Astrocyte (in vitro differentiated cells and primary cell): ENCODE results near the gene UQCR11. TPM values are rescaled to one million over a fixed set of nuclear protein-coding genes. Genes with fewer than 3 reads are reported as not detected.
"Not testable (repeated sequence)": the region's sequence is repeated elsewhere in the genome, so short reads cannot be mapped to it uniquely, and the experiment has no call there.

Experiments
- DNase-seq: peaks from one replicate; pipeline ENCODE4 v3.0.0-alpha.2; 2010; ENCODE audit warnings: low read depth
- FAIRE-seq: peaks from 2 replicates; lab custom pipeline; 2011; peaks lifted over from hg19 to GRCh38; lab: Jason Lieb, UNC
- H2AFZ ChIP-seq: 2 replicates; pipeline ENCODE4 v1.6.0; 2012; ENCODE audit warnings: low read depth, low read length, inconsistent platforms
- H3K27ac ChIP-seq: 2 replicates; pipeline ENCODE4 v1.5.1; 2011; ENCODE audit warnings: low read depth, low read length, inconsistent platforms
- H3K27me3 ChIP-seq: 2 replicates; pipeline ENCODE4 v1.6.0; 2011; ENCODE audit warnings: low read length, inconsistent platforms; ENCODE audit not compliant: insufficient read depth
- H3K36me3 ChIP-seq: 2 replicates; pipeline ENCODE4 v1.5.1; 2011; ENCODE audit warnings: low read length, inconsistent platforms; ENCODE audit not compliant: insufficient read depth
- H3K4me1 ChIP-seq: 2 replicates; pipeline ENCODE4 v1.5.1; 2011; ENCODE audit warnings: low read length, inconsistent platforms; ENCODE audit not compliant: insufficient read depth
- H3K4me2 ChIP-seq: 2 replicates; pipeline ENCODE4 v1.6.0; 2012; ENCODE audit warnings: low read length, inconsistent platforms
- H3K4me3 ChIP-seq: 2 replicates; pipeline ENCODE4 v1.5.1; 2011; ENCODE audit warnings: low read depth, mild to moderate bottlenecking, low read length, inconsistent platforms; ENCODE audit not compliant: insufficient read depth
- H3K79me2 ChIP-seq: 2 replicates; pipeline ENCODE4 v1.6.0; 2012; ENCODE audit warnings: mild to moderate bottlenecking, low read length, inconsistent platforms; ENCODE audit not compliant: insufficient read depth
- H3K9ac ChIP-seq: 2 replicates; pipeline ENCODE4 v1.6.0; 2012; ENCODE audit warnings: mild to moderate bottlenecking, low read length, inconsistent platforms
- H3K9me3 ChIP-seq: 2 replicates; pipeline ENCODE4 v1.5.1; 2012; ENCODE audit warnings: low read depth, mild to moderate bottlenecking, low read length, inconsistent platforms; ENCODE audit not compliant: insufficient read depth
- H4K20me1 ChIP-seq: 2 replicates; pipeline ENCODE4 v1.6.0; 2012; ENCODE audit warnings: low read length, inconsistent platforms; ENCODE audit not compliant: insufficient read depth
- H3K27ac Mint-ChIP-seq: one replicate; pipeline ENCODE4 v1.8.0; 2021; ENCODE audit warnings: mild to moderate bottlenecking, mixed read lengths; ENCODE audit not compliant: unreplicated experiment
- H3K27me3 Mint-ChIP-seq: one replicate; pipeline ENCODE4 v1.8.0; 2021; ENCODE audit warnings: low read depth, mixed read lengths; ENCODE audit not compliant: unreplicated experiment
- H3K36me3 Mint-ChIP-seq: one replicate; pipeline ENCODE4 v1.8.0; 2021; ENCODE audit warnings: low read depth, mixed read lengths; ENCODE audit not compliant: unreplicated experiment
- H3K4me1 Mint-ChIP-seq: one replicate; pipeline ENCODE4 v1.8.0; 2021; ENCODE audit warnings: low read depth, mixed read lengths; ENCODE audit not compliant: unreplicated experiment
- H3K4me3 Mint-ChIP-seq: one replicate; pipeline ENCODE4 v1.8.0; 2021; ENCODE audit warnings: mild to moderate bottlenecking, moderate library complexity, mixed read lengths; ENCODE audit not compliant: unreplicated experiment
- H3K9me3 Mint-ChIP-seq: one replicate; pipeline ENCODE4 v1.8.0; 2021; ENCODE audit warnings: mild to moderate bottlenecking, mixed read lengths; ENCODE audit not compliant: unreplicated experiment
- CTCF ChIP-seq: IDR thresholded peaks from 2 replicates; pipeline ENCODE4 v1.5.1; 2011; ENCODE audit warnings: low read depth, mild to moderate bottlenecking, inconsistent platforms, low read length, moderate library complexity; ENCODE audit not compliant: insufficient read depth
- EZH2 ChIP-seq: IDR thresholded peaks from 2 replicates; pipeline ENCODE4 v1.6.1; 2012; ENCODE audit warnings: mild to moderate bottlenecking, low read length, inconsistent platforms; ENCODE audit not compliant: insufficient read depth
- total RNA-seq: library from RNA; stranded (reverse); gene quantifications from 2 replicates; pipeline ENCODE4 v1.2.1, GENCODE V29; 2021

Gene UQCR11
- total RNA-seq, 1 donor from 2014 or later, result 255 TPM

- H3K36me3 Mint-ChIP-seq, result peaks cover 10% of the 10 kb centered on the region
- Histone ChIP-seq H3K9ac (no peak overlapping the region), H3K27me3 (no peaks in the 10 kb centered on the region), H2AFZ (no peak overlapping the region), H3K4me1 (no peaks in the 10 kb centered on the region), H3K36me3 (peaks cover 12% of the 10 kb centered on the region), H4K20me1 (peaks cover 74% of the 10 kb centered on the region), H3K9me3 (no peaks in the 10 kb centered on the region), H3K4me2 (no peak overlapping the region), H3K27ac (no peak overlapping the region), H3K79me2 (peaks cover 74% of the 10 kb centered on the region), H3K4me3 (no peak overlapping the region)
- H3K27ac Mint-ChIP-seq, result no peak overlapping the region
- no peak overlapping the region for H3K4me3 Mint-ChIP-seq
- no peaks in the 10 kb centered on the region for H3K27me3 Mint-ChIP-seq
- H3K4me1 Mint-ChIP-seq, result peaks cover 3% of the 10 kb centered on the region
- peaks cover 2% of the 10 kb centered on the region for H3K9me3 Mint-ChIP-seq
- DNase-seq (no peak), FAIRE-seq (no peak)
- TF ChIP-seq CTCF, result no peak
- TF ChIP-seq EZH2, result no peak
Observed at GRCh38 chr19:1644070-1644469, 38.8 kb upstream of the UQCR11 start.

GRCh38 chr19:1640893-1641448 lies 35.7 kb upstream of the UQCR11 start:
- not testable (repeated sequence) for H2AFZ ChIP-seq, H3K27me3 ChIP-seq, H3K4me3 Mint-ChIP-seq, DNase-seq, H3K9me3 ChIP-seq, H3K27me3 Mint-ChIP-seq, H3K27ac ChIP-seq, FAIRE-seq, H3K4me2 ChIP-seq, H3K9ac ChIP-seq, H3K9me3 Mint-ChIP-seq, H3K4me1 Mint-ChIP-seq, H3K4me3 ChIP-seq, H3K4me1 ChIP-seq
- H3K36me3 ChIP-seq, result peaks cover 26% of the 10 kb centered on the region
- Mint-ChIP-seq H3K27ac (peak overlapping the region; percentile 26), H3K36me3 (peaks cover 31% of the 10 kb centered on the region)
- peaks cover 74% of the 10 kb centered on the region for H3K79me2 ChIP-seq
- peaks cover 76% of the 10 kb centered on the region for H4K20me1 ChIP-seq

- peaks cover 4% of the 10 kb centered on the region for H3K9me3 Mint-ChIP-seq
- no peak for FAIRE-seq
- H3K36me3 Mint-ChIP-seq, result peaks cover 30% of the 10 kb centered on the region
Observed at GRCh38 chr19:1636325-1637236, 31.3 kb upstream of the UQCR11 start.

More at GRCh38 chr19:1636325-1637236, 31.3 kb upstream of the UQCR11 start:
- Mint-ChIP-seq H3K27me3 (no peaks in the 10 kb centered on the region), H3K4me3 (no peak overlapping the region), H3K27ac (no peak overlapping the region), H3K4me1 (no peaks in the 10 kb centered on the region)
- Histone ChIP-seq H3K4me2 (no peak overlapping the region), H3K79me2 (peaks cover 74% of the 10 kb centered on the region), H4K20me1 (peaks cover 78% of the 10 kb centered on the region), H2AFZ (no peak overlapping the region), H3K27ac (no peak overlapping the region), H3K4me1 (no peaks in the 10 kb centered on the region), H3K4me3 (no peak overlapping the region), H3K9me3 (peaks cover 3% of the 10 kb centered on the region), H3K36me3 (peaks cover 18% of the 10 kb centered on the region), H3K9ac (no peak overlapping the region), H3K27me3 (no peaks in the 10 kb centered on the region)
- no peak for TF ChIP-seq CTCF
- no peak for TF ChIP-seq EZH2
- DNase-seq, result no peak
